ENCODE data around the gene TMEM178B. TPM values are rescaled to one million over a fixed set of nuclear protein-coding genes. Genes with fewer than 3 reads are reported as not detected.

The TMEM178B gene
- polyA plus RNA-seq, 6 donors from 2014 or later: not detected

- H3K4me3 Mint-ChIP-seq: no peak overlapping the region
- H3K27ac Mint-ChIP-seq: no peak overlapping the region
- H3K9me3 Mint-ChIP-seq: peaks cover 0 to 2% (median 0%) of the 10 kb centered on the region in 7 donors
- no peaks in the 10 kb centered on the region for H3K36me3 Mint-ChIP-seq
- H3K27me3 Mint-ChIP-seq: peaks cover 8 to 28% (median 27%) of the 10 kb centered on the region in 3 donors
- DNase-seq (no peak), ATAC-seq (ENCODE audit: low read depth in 2 of 2) (no peak)
- H3K4me1 Mint-ChIP-seq: no peaks in the 10 kb centered on the region
These were observed 158.6 kb downstream of the TMEM178B start for GRCh38 chr7:141232286-141233051.

DNA sequence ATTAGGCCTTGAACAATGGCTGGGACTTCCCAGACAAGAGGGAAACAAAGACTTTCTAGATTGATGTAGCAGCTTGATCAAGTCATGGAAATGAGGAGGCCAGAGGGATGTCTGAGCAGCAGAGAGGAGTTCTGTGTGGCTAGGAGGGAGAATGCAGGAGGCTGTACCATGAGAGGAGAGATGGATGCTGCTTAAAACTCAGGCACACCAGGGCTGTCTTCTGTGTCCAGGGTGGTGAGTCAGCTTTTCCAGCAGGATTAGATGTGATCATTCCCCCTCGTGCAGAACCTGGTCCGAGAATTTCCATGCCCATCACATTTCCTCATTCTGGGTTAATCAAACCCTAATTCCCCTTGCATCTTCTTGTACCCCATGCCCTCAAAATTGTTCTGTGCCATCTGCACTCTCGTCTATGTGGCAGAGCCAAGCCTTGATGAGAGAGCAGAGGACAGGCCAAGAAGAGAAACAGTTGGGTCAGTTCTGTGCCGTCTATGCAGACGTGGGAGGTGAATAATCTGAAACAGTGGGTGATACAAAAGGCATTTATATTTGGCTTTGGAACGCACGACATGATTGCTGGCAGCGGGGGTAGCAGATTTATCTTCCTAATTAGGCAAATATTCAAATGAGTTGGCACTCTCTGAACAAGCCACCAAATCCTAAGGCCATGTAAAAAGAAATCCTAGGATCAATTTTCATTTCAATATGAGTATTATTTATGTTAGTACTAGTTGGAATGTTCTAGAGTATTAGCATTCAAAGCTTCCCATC, 160.7 kb downstream of the TMEM178B start:
- ATAC-seq (ENCODE audit: low read depth in 2 of 2) (no peak), DNase-seq (no peak)
- peaks cover 11 to 28% (median 24%) of the 10 kb centered on the region in 3 donors for H3K27me3 Mint-ChIP-seq
- H3K9me3 Mint-ChIP-seq: peaks cover 0 to 2% (median 0%) of the 10 kb centered on the region in 7 donors
- no peaks in the 10 kb centered on the region for H3K4me1 Mint-ChIP-seq
- no peaks in the 10 kb centered on the region for H3K36me3 Mint-ChIP-seq
- no peak overlapping the region for H3K4me3 Mint-ChIP-seq
- no peak overlapping the region for H3K27ac Mint-ChIP-seq

GRCh38 chr7:141235656-141236055, 161.8 kb downstream of the TMEM178B start:
- Mint-ChIP-seq H3K9me3 (peaks cover 0 to 2% (median 0%) of the 10 kb centered on the region in 7 donors), H3K36me3 (no peaks in the 10 kb centered on the region), H3K4me3 (no peak overlapping the region), H3K27ac (no peak overlapping the region), H3K27me3 (peaks cover 11 to 28% (median 24%) of the 10 kb centered on the region in 3 donors), H3K4me1 (no peaks in the 10 kb centered on the region)
- DNase-seq (no peak), ATAC-seq (ENCODE audit: low read depth in 2 of 2) (no peak)

- no peak for DNase-seq
- Mint-ChIP-seq H3K4me1 (no peaks in the 10 kb centered on the region), H3K27me3 (peaks cover 6 to 26% (median 20%) of the 10 kb centered on the region in 3 donors), H3K9me3 (peaks cover 0 to 2% (median 0%) of the 10 kb centered on the region in 7 donors), H3K36me3 (no peaks in the 10 kb centered on the region), H3K4me3 (no peak overlapping the region), H3K27ac (no peak overlapping the region)
- ATAC-seq (ENCODE audit: low read depth in 2 of 2): no peak
These were observed 164.9 kb downstream of the TMEM178B start for GRCh38 chr7:141238596-141239243.

DNA sequence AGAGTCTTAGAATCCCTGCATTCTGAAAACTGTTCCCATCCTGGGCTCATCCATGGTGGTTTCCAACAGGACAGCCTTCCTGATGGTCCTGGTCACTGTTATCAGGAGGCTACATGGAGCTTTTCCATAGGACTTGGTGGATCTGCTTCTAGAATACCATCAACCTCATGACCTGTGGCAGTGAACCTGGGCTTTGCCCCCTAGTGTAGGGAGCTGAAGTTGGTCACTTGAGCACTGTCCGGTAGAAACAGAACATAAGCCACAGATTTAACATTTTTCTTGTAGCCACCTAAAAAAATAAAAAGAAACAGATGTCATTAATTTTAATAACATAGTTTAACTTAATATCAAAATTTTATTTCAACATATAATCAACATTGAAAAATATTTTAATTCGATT, 165.8 kb downstream of the TMEM178B start:
- H3K4me3 Mint-ChIP-seq: no peak overlapping the region
- H3K4me1 Mint-ChIP-seq: no peaks in the 10 kb centered on the region
- H3K27me3 Mint-ChIP-seq: peaks cover 3 to 17% (median 16%) of the 10 kb centered on the region in 3 donors

DNA sequence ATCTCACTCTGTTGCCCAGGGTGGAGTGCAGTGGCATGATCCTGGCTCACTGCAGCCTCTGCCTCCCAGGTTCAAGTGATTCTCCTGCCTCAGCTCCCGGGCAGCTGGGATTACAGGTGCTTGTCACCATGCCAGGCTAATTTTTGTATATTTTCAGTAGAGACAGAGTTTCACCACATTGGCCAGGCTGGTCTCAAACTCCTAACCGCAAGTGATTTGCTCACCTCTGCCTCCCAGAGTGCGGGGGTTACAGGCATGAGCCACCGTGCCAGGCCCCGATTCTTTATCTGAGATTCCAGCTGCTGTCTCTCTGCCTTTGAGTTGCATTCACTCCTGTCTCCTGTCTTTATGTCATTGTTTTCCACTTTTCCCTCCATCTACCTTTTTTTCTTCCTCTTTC, 168.7 kb downstream of the TMEM178B start:
- no peaks in the 10 kb centered on the region for H3K4me1 Mint-ChIP-seq
- peaks cover 3 to 5% (median 5%) of the 10 kb centered on the region in 3 donors for H3K27me3 Mint-ChIP-seq
- H3K4me3 Mint-ChIP-seq: no peak overlapping the region
- no peaks in the 10 kb centered on the region for H3K9me3 Mint-ChIP-seq
- H3K27ac Mint-ChIP-seq: no peak overlapping the region
- no peak for DNase-seq
- no peaks in the 10 kb centered on the region for H3K36me3 Mint-ChIP-seq
- no peak for ATAC-seq (ENCODE audit: low read depth in 2 of 2)

More for the DNA sequence above, 165.8 kb downstream of the TMEM178B start:
- Mint-ChIP-seq H3K9me3 (peaks cover 0 to under 1% (median 0%) of the 10 kb centered on the region in 7 donors), H3K27ac (no peak overlapping the region), H3K36me3 (no peaks in the 10 kb centered on the region)
- ATAC-seq (ENCODE audit: low read depth in 2 of 2) (no peak), DNase-seq (no peak)

DNA sequence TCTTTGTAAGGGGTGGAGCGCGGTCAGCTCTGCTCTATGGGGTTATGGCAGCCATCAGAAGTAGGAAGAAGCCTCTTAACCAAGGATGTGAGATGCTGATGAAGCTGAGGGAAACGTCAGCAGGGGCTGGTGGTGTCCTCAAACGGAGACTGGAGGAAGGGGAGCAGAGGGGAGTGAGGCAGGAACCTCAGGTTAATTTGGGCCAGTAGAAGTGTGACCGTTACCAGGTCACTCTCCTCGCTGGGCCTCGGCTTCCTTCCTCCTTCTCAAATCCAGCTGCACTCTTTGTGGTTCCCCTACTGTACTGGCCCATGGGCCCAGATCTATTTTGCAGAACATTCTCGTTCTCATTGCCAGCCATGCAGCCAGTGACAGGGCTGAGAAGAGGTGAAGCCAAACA, 169.5 kb downstream of the TMEM178B start:
- H3K27me3 Mint-ChIP-seq: peaks cover under 1 to 5% (median 5%) of the 10 kb centered on the region in 3 donors
- H3K4me1 Mint-ChIP-seq: no peaks in the 10 kb centered on the region
- no peaks in the 10 kb centered on the region for H3K9me3 Mint-ChIP-seq
- H3K4me3 Mint-ChIP-seq: no peak overlapping the region
- no peak overlapping the region for H3K27ac Mint-ChIP-seq
- no peak for DNase-seq
- no peaks in the 10 kb centered on the region for H3K36me3 Mint-ChIP-seq
- ATAC-seq (ENCODE audit: low read depth in 2 of 2): no peak

DNA sequence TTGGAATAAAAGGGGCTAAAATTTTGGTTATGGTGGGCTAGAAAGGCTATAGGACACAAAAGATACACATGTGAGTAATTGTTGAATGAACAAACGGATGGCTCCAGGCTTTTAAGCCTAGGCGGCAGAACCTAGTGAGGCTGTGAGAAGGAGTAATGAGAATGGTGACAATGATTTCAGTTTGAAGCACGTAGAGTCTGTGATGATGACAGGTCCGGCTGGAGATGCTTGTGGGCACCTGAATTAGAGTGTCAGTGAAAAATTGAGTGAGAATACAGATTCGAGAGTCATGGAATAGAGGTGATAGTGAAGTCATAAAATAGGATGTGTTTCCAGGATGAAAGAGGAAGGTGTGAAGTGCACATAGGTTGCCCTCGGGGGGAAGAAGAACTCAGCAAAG, 170.6 kb downstream of the TMEM178B start:
- Mint-ChIP-seq H3K27me3 (peaks cover 4 to 5% (median 5%) of the 10 kb centered on the region in 3 donors), H3K4me3 (no peak overlapping the region), H3K4me1 (no peaks in the 10 kb centered on the region), H3K9me3 (peaks cover 0 to 3% (median 0%) of the 10 kb centered on the region in 7 donors), H3K27ac (no peak overlapping the region), H3K36me3 (no peaks in the 10 kb centered on the region)
- no peak for DNase-seq
- no peak for ATAC-seq (ENCODE audit: low read depth in 2 of 2)

DNA sequence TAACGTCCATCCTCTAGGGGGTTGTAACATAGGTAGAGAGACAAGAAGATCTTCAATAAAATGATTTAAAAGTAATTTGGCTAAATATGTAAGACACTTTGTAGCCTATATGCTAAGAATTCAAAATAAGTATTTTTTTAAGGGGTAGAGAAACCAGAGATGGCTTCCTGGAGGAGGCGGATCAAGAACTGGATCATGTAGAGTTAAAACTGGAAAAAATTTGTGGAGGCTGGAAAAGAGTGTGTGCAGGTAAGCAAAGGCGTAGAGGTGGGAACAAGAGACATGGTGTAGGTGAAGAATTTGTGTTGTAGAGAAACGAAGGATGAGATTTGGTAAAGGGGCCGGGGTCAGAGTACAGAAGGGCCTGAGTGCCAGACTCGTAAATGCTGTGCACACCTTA, 172.6 kb downstream of the TMEM178B start:
- H3K36me3 Mint-ChIP-seq: no peaks in the 10 kb centered on the region
- ATAC-seq (ENCODE audit: low read depth in 2 of 2) (no peak), DNase-seq (no peak)
- peaks cover 0 to 3% (median 0%) of the 10 kb centered on the region in 7 donors for H3K9me3 Mint-ChIP-seq
- H3K4me1 Mint-ChIP-seq: no peaks in the 10 kb centered on the region
- no peak overlapping the region for H3K27ac Mint-ChIP-seq
- no peak overlapping the region for H3K4me3 Mint-ChIP-seq
- H3K27me3 Mint-ChIP-seq: peaks cover 4 to 5% (median 5%) of the 10 kb centered on the region in 3 donors

DNA sequence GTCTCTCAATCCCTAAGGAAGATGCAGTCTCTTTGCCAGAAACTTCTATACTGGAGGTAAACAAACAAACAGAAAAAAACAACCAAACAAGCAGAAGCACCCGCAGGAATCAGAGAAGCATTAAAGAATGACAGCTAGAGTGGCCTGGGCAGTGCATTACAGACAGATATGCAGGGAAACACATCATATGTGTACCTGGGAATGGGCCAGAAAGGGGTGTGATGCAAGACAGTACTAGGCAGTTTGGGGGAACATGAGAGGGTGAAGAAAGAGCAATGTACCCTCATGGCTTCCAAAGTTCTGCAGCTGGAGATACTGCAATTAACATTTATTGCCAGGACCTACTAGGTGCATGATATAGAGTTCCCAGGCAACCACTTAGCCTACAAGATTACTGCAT, 177.3 kb downstream of the TMEM178B start:
- H3K36me3 Mint-ChIP-seq: no peaks in the 10 kb centered on the region
- H3K27me3 Mint-ChIP-seq: peaks cover 0 to 4% (median 0%) of the 10 kb centered on the region in 3 donors
- H3K4me3 Mint-ChIP-seq: no peak overlapping the region
- no peak for DNase-seq
- peaks cover 0 to 5% (median 3%) of the 10 kb centered on the region in 7 donors for H3K9me3 Mint-ChIP-seq
- H3K27ac Mint-ChIP-seq: no peak overlapping the region
- no peaks in the 10 kb centered on the region for H3K4me1 Mint-ChIP-seq
- ATAC-seq (ENCODE audit: low read depth in 2 of 2): no peak

DNA sequence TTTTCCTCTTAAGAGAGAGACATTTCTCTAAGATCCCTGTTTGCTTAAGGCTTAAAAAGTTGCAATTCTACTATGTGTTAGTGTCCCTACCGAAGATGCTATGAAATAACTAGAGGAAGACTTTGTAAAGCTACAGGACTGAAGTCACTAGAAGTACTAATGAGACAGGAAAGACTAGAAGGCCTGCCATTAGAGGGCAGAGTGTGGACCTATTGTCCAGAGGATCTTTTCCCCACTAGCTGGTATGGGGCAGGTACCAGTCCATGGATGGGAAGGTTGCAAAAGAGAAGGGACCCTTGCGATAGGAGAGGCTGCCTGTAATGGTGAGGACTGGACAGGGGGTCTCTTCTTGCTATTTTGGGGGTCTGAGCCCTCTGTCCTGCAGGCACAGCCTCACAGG, 178.1 kb downstream of the TMEM178B start:
- Mint-ChIP-seq H3K27me3 (peaks cover 0 to 4% (median 0%) of the 10 kb centered on the region in 3 donors), H3K4me3 (no peak overlapping the region), H3K27ac (no peak overlapping the region), H3K36me3 (no peaks in the 10 kb centered on the region), H3K4me1 (no peaks in the 10 kb centered on the region), H3K9me3 (peaks cover 3 to 13% (median 7%) of the 10 kb centered on the region in 7 donors)
- ATAC-seq (ENCODE audit: low read depth in 2 of 2) (no peak), DNase-seq (no peak)

DNA sequence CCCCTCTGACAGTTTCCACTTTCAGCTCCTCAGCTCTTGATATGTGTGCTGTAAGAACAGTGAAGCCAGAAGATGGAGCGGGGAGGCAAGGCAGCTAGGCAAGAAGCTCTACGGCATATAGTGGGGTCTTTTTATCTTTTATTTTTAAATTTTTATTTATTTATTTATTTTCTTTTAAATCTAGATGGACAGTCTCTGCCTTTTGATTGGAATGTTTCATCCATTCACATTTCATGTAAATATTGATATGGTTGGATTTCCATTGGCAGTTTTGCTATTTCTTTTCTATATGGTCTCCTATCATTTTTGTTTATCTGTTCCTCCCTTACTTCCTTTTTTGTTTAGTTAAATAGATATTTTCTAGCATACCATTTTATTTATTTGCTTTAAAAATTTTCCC, 183.7 kb downstream of the TMEM178B start:
- no peak overlapping the region for H3K4me3 Mint-ChIP-seq
- H3K9me3 Mint-ChIP-seq: peaks cover 17 to 41% (median 24%) of the 10 kb centered on the region in 7 donors
- ATAC-seq (ENCODE audit: low read depth in 2 of 2): no peak
- no peak for DNase-seq
- H3K4me1 Mint-ChIP-seq: no peaks in the 10 kb centered on the region
- H3K27ac Mint-ChIP-seq: no peak overlapping the region
- peaks cover 0 to 19% of the 10 kb centered on the region in 2 donors for H3K36me3 Mint-ChIP-seq
- H3K27me3 Mint-ChIP-seq: peaks cover 0 to under 1% (median 0%) of the 10 kb centered on the region in 3 donors

- H3K27me3 Mint-ChIP-seq: peaks cover 0 to 8% (median 6%) of the 10 kb centered on the region in 3 donors
- peaks cover 0 to 19% of the 10 kb centered on the region in 2 donors for H3K36me3 Mint-ChIP-seq
- no peaks in the 10 kb centered on the region for H3K4me1 Mint-ChIP-seq
- ATAC-seq (ENCODE audit: low read depth in 2 of 2) (no peak), DNase-seq (no peak)
- no peak overlapping the region for H3K27ac Mint-ChIP-seq
- H3K4me3 Mint-ChIP-seq: no peak overlapping the region
- H3K9me3 Mint-ChIP-seq: peaks cover 17 to 41% (median 26%) of the 10 kb centered on the region in 7 donors
These were observed 184.7 kb downstream of the TMEM178B start for GRCh38 chr7:141258559-141258958.
